Measurements from ENCODE around the gene NMRK1. TPM values are rescaled to one million over a fixed set of nuclear protein-coding genes. Genes with fewer than 3 reads are reported as not detected.
A peak's percentile ranks its signal among the peaks of the same experiment; 100 is the strongest.

NMRK1 gene
- total RNA-seq, 1 experiment from 2014 or later: 9.7 TPM

- DNase-seq (peak; percentile 20), ATAC-seq (peak; percentile 46)
- Histone ChIP-seq H3K9ac (ENCODE audit: low read length) (peak overlapping the region; percentile 88), H3K9me3 (ENCODE audit: low read length) (no peaks in the 10 kb centered on the region), H3K4me3 (ENCODE audit: low read length) (peak overlapping the region; percentile 94), H3K79me2 (ENCODE audit: low read length) (peaks cover 51% of the 10 kb centered on the region), H2AFZ (ENCODE audit: low read length) (peak overlapping the region; percentile 91), H3K27ac (ENCODE audit: low read length) (peak overlapping the region; percentile 65), H3K4me2 (ENCODE audit: low read length) (peak overlapping the region; percentile 80), H3K9me2 (replicated peaks; ENCODE audit: low read length) (no peaks in the 10 kb centered on the region), H3K27me3 (ENCODE audit: low read length) (no peaks in the 10 kb centered on the region), H4K20me1 (ENCODE audit: low read length) (peaks cover 8% of the 10 kb centered on the region; the same call in 1 of the 2 replicates), H3K4me1 (ENCODE audit: insufficient read depth, low read length) (peaks cover 9% of the 10 kb centered on the region), H3K36me3 (ENCODE audit: low read depth, low read length) (no peaks in the 10 kb centered on the region), H3F3A (ENCODE audit: low read length, unreplicated experiment) (no peaks in the 10 kb centered on the region)
- TSS peak; percentile 38 for BruUV-seq (replicated peaks)
- POLR2A ChIA-PET (ENCODE audit: unreplicated experiment): interaction anchor here (0.6 kb wide), 3 partner anchors 27 to 1745 kb away, joined by 6 to 21 read pairs (median 6); no protein-coding TSS in a partner anchor
- CTCF ChIA-PET: interaction anchor here (0.6 kb wide), 1 partner anchor 26 kb away, joined by 3 read pairs; no protein-coding TSS in a partner anchor
- intact Hi-C loops (cut with micrococcal nuclease): loop anchor here (1.0 to 5.0 kb wide), 3 partner anchors 49 to 75 kb away; partner anchors contain the start of genes C9orf40, NMRK1 and OSTF1
- TF ChIP-seq EZH2 (IDR thresholded peaks at IDR 0.05; ENCODE audit: low read length, unreplicated experiment) (no peak), EZH2phosphoT487 (IDR thresholded peaks at IDR 0.05; ENCODE audit: borderline replicate concordance, low read length) (no peak)
- TF ChIP-seq, protein P1, sequence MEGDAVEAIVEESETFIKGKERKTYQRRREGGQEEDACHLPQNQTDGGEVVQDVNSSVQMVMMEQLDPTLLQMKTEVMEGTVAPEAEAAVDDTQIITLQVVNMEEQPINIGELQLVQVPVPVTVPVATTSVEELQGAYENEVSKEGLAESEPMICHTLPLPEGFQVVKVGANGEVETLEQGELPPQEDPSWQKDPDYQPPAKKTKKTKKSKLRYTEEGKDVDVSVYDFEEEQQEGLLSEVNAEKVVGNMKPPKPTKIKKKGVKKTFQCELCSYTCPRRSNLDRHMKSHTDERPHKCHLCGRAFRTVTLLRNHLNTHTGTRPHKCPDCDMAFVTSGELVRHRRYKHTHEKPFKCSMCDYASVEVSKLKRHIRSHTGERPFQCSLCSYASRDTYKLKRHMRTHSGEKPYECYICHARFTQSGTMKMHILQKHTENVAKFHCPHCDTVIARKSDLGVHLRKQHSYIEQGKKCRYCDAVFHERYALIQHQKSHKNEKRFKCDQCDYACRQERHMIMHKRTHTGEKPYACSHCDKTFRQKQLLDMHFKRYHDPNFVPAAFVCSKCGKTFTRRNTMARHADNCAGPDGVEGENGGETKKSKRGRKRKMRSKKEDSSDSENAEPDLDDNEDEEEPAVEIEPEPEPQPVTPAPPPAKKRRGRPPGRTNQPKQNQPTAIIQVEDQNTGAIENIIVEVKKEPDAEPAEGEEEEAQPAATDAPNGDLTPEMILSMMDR (conservative IDR thresholded peaks at IDR 0.05; ENCODE audit: low read depth, low read length): peak; percentile 33
Measured at GRCh38 chr9:75027187-75028107, 60.5 kb downstream of the NMRK1 start.

DNA sequence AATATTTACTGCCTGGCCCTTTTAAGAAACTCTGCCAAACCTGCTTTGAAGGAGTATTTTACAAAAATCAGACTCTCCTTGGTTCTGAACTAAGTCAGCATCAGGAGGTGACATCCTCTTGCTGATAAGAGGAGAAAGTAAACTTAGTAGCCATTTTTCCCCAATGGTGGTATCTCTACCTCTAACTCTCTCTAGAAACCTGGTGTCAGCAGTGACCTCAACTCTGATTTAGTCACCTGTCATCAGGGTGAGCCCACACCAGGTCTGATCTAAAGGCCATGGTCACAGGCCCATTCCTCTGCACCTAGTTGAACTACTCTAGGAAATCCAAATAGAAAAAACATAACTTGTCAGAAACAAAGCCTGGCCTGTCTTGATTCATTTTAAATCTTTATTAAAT is 64.1 kb downstream of the NMRK1 start:
- intact Hi-C loops (cut with micrococcal nuclease): no loop called here
- H3F3A ChIP-seq (ENCODE audit: low read length, unreplicated experiment): no peaks in the 10 kb centered on the region
- no peaks in the 10 kb centered on the region for H3K36me3 ChIP-seq (ENCODE audit: low read depth, low read length)
- H3K27me3 ChIP-seq (ENCODE audit: low read length): no peaks in the 10 kb centered on the region
- no peaks in the 10 kb centered on the region for H3K9me2 ChIP-seq (replicated peaks; ENCODE audit: low read length)
- BruUV-seq (replicated peaks): no TSS peak
- H2AFZ ChIP-seq (ENCODE audit: low read length): no peak overlapping the region
- H3K9ac ChIP-seq (ENCODE audit: low read length): no peak overlapping the region
- H3K27ac ChIP-seq (ENCODE audit: low read length): no peak overlapping the region
- H3K9me3 ChIP-seq (ENCODE audit: low read length): no peaks in the 10 kb centered on the region
- POLR2A ChIA-PET (ENCODE audit: unreplicated experiment): no interaction called here
- CTCF ChIA-PET: no interaction called here
- no peak for DNase-seq
- TF ChIP-seq EZH2phosphoT487 (IDR thresholded peaks at IDR 0.05; ENCODE audit: borderline replicate concordance, low read length) (no peak), EZH2 (IDR thresholded peaks at IDR 0.05; ENCODE audit: low read length, unreplicated experiment) (no peak)
- TF ChIP-seq, protein P1 (conservative IDR thresholded peaks at IDR 0.05; ENCODE audit: low read depth, low read length): no peak
- H3K4me2 ChIP-seq (ENCODE audit: low read length): no peak overlapping the region
- peaks cover 13% of the 10 kb centered on the region for H3K4me1 ChIP-seq (ENCODE audit: insufficient read depth, low read length)
- no peak overlapping the region for H3K4me3 ChIP-seq (ENCODE audit: low read length)
- H3K79me2 ChIP-seq (ENCODE audit: low read length): peaks cover 77% of the 10 kb centered on the region
- H4K20me1 ChIP-seq (ENCODE audit: low read length): peaks cover 8% of the 10 kb centered on the region; the same call in 1 of the 2 replicates
- ATAC-seq: no peak
